RWPE1 (cell line): ENCODE measurements around the gene TTC34.

ENCODE experiments used
- CTCF ChIA-PET: fragments of 350-600 bp; sonication (Branson Sonifier 250); formaldehyde crosslinking; extraction: SDS; loops from one replicate; lab custom pipeline; 2021; lab: Yijun Ruan, JAX
- POLR2A ChIA-PET: fragments of 400-600 bp; formaldehyde crosslinking; extraction: SDS; loops from one replicate; lab custom pipeline; 2020; ENCODE audit warnings: antibody characterized with exemption; ENCODE audit not compliant: low non-redundant PET; lab: Yijun Ruan, JAX
- DNase-seq: peaks from one replicate; pipeline ENCODE4 v3.0.0; 2012; ENCODE audit warnings: low spot score
- H3K27ac ChIP-seq: fragments of 450-650 bp; 2 replicates; pipeline ENCODE4 v1.5.1; 2017
- TF ChIP-seq, protein P1 (sequence below): fragments of 450-650 bp; conservative IDR thresholded peaks from 2 replicates; pipeline ENCODE4 v1.5.1; 2017; ENCODE audit warnings: low read depth, mild to moderate bottlenecking

Gene TTC34

GRCh38 chr1:2635361-2636010 is 166.0 kb downstream of the TTC34 start:
- CTCF ChIA-PET, result no interaction called here
- no peak for DNase-seq
- POLR2A ChIA-PET, result no interaction called here
- TF ChIP-seq, protein P1, sequence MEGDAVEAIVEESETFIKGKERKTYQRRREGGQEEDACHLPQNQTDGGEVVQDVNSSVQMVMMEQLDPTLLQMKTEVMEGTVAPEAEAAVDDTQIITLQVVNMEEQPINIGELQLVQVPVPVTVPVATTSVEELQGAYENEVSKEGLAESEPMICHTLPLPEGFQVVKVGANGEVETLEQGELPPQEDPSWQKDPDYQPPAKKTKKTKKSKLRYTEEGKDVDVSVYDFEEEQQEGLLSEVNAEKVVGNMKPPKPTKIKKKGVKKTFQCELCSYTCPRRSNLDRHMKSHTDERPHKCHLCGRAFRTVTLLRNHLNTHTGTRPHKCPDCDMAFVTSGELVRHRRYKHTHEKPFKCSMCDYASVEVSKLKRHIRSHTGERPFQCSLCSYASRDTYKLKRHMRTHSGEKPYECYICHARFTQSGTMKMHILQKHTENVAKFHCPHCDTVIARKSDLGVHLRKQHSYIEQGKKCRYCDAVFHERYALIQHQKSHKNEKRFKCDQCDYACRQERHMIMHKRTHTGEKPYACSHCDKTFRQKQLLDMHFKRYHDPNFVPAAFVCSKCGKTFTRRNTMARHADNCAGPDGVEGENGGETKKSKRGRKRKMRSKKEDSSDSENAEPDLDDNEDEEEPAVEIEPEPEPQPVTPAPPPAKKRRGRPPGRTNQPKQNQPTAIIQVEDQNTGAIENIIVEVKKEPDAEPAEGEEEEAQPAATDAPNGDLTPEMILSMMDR, result no peak
- no peak overlapping the region for H3K27ac ChIP-seq

DNA sequence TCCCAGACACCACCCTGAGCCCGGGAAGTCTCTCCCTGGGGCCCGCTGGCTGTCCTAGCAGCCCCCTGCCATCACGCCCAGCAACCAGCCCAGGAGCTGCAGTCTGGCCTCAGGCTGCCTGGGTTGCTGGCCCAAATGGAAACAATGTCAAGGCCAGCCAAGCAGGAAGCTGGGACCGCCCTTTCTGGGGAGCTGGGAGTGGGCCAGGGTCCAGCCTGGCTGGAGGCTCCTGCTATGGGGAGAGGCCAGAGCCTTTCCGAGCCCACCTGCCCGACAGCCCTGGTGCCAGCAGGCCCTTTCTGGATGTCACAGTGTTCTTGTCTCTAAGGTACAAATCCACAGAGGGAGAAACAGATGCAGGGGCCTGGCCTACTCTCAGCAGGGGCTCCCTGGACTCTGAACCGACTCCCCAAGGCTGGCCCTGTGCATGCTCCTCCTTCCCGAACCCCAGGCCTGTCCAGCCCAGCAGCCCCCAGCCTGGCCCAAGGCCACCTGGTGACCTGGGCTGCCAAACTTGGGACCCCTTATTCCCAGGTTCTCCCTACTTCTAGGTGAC is 167.5 kb downstream of the TTC34 start:
- TF ChIP-seq, protein P1, result no peak
- no peak for DNase-seq
- ChIA-PET POLR2A (no interaction called here), CTCF (interaction anchor here (0.5 to 0.7 kb wide), 2 partner anchors 11 to 467 kb away, joined by 3 read pairs; no protein-coding TSS in a partner anchor)
- no peak overlapping the region for H3K27ac ChIP-seq

- no peak for DNase-seq
- ChIA-PET POLR2A (no interaction called here), CTCF (interaction anchor here (0.5 to 0.7 kb wide), 2 partner anchors 10 to 466 kb away, joined by 3 read pairs; no protein-coding TSS in a partner anchor)
- TF ChIP-seq, protein P1, result no peak
- H3K27ac ChIP-seq, result no peak overlapping the region
Measured at GRCh38 chr1:2633366-2633935, 168.0 kb downstream of the TTC34 start.

- POLR2A ChIA-PET, result no interaction called here
- no peak for DNase-seq
- H3K27ac ChIP-seq, result no peak within 1 kb of the TSS
- CTCF ChIA-PET, result no interaction called here
- TF ChIP-seq, protein P1, result no peak
Measured at GRCh38 chr1:2632561-2633361, 168.7 kb downstream of the TTC34 start, which contains the start of gene MMEL1. TSS of gene MMEL1 (minus strand) at chr1:2633016. CDS start at chr1:2629484, 3,532 bp downstream.

DNA sequence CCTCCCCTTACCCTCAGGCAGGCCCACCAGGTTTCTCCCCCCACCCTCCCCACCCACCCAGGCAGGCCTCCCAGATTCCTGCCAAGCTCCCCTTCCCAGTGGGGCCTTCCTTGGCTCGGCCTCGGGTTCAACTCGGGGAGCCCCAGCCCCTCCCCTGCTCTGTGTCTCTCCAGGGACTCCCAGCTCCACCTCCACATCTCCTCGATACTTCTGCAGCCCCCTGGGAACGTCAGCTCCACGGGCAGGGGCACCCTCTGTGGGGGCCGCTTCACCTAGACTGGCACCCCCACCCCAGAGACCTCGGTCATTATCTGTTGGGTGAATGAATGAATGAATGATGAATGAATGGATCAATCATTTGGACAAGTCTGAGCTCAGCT is 169.5 kb downstream of the TTC34 start:
- ChIA-PET POLR2A (no interaction called here), CTCF (interaction anchor here (0.6 kb wide), 1 partner anchor 168 kb away, joined by 4 read pairs; no protein-coding TSS in a partner anchor)
- no peak for DNase-seq
- H3K27ac ChIP-seq, result no peak overlapping the region
- TF ChIP-seq, protein P1, result no peak
